Fibroblast of the aortic adventitia (primary cell): ENCODE data around the gene KCNJ11. TPM values are rescaled to one million over a fixed set of nuclear protein-coding genes. Genes with fewer than 3 reads are reported as not detected.

ENCODE experiments used
- DNase-seq: peaks from one replicate; pipeline ENCODE4 v3.0.0-alpha.2; 2010; ENCODE audit warnings: low read depth
- H3K4me3 ChIP-seq: 2 replicates; pipeline ENCODE4 v1.5.1; 2011; ENCODE audit warnings: low read depth, mild to moderate bottlenecking, control low read depth, low read length, moderate library complexity
- CTCF ChIP-seq: IDR thresholded peaks from 2 replicates; pipeline ENCODE4 v1.5.1; 2011; ENCODE audit warnings: mild to moderate bottlenecking, low read length, control low read depth, inconsistent platforms; ENCODE audit not compliant: insufficient read depth
- total RNA-seq: library from RNA; depleted of rRNA; stranded (reverse); fragments of >200 nt; gene quantifications from 2 replicates; pipeline ENCODE4 v1.2.3, GENCODE V29; 2012; ENCODE audit warnings: low replicate concordance

The KCNJ11 gene
- total RNA-seq, 1 donor: not detected

GRCh38 chr11:17397311-17398002 lies 9.0 kb upstream of the KCNJ11 start:
- no peak for DNase-seq
- no peak for TF ChIP-seq CTCF
- no peak overlapping the region for H3K4me3 ChIP-seq

DNA sequence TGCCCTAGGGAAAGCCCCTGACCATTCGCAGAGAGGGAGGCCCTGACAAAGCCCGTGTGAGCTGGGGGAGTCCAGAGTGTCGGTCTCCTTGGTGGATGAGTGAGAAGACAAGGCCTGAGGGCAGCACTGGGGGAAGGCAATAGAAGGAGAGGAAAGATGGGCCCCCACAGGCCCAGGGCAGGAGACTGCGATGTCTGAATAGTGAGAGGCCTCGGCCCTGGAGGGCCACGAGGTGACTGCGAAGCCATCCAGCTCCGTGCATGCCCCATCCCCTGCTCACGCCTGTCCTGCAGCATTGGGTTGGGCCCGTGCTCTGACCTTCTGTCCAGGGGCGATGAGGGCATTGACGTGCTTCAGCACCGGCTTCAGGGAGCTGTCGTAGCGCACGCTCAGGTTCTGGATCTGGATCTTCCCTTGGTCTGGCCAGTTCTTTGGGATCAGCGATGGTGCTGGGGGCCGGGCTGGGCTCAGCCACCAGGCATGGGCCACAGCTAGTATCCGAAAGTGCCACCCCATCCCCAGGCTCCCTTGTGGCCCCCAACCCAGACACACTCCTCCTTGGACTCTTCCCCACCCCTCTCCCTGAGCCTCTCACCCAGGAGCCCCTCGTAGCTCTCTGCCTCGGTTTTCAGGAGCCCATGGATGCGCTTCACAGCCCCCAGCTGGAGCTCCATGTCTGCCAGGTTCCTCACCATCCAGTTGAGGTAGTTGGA lies 8.3 kb upstream of the KCNJ11 start:
- no peak overlapping the region for H3K4me3 ChIP-seq
- DNase-seq: no peak
- TF ChIP-seq CTCF: no peak

DNA sequence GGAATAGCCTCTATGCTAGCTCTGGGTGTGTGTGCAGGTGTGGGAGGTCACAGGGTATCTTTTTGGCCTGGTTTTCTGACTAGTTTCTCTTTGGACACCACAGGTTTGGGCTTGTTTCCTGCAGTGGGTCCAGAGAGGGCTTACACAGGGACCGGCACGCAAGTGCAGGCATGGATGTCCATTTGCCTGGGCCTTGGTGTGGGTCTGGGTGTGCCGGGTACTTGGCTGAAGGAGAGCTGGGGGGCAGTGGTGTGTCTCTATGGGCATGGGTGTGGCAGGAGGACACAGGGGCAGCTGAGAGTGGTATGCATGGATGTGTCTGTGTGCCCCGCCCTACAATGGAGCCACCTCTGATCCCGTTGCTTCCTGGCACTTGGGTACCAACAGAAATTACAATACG lies 7.5 kb upstream of the KCNJ11 start:
- H3K4me3 ChIP-seq: no peak overlapping the region
- TF ChIP-seq CTCF: no peak
- DNase-seq: no peak

- DNase-seq: no peak
- no peak for TF ChIP-seq CTCF
- no peak overlapping the region for H3K4me3 ChIP-seq
These were observed 7.1 kb upstream of the KCNJ11 start for GRCh38 chr11:17395554-17395961.

- no peak for TF ChIP-seq CTCF
- no peak overlapping the region for H3K4me3 ChIP-seq
- no peak for DNase-seq
These were observed 6.4 kb upstream of the KCNJ11 start for GRCh38 chr11:17394743-17395390.

DNA sequence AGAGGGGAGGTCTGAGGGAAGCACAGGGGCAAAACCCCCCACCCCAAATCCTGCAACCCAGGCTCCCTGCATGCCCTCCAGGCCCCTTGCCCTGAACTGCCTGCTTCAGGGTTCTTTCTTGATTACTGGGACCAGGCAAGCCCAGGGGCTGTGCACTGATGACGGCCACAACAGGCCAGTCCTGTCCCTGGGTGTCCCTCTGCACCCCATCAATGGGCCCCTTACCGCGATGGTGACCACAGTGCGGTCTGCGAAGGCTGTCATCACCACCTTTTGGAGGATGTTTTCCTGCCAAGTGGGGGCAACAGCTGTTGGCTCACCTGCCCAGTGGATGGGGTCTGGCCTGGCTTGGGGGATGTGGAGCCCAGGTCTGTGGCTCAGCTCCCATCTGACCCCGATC lies 5.0 kb upstream of the KCNJ11 start:
- no peak for TF ChIP-seq CTCF
- no peak for DNase-seq
- no peak overlapping the region for H3K4me3 ChIP-seq
